Mammary microvascular endothelial cell (primary cell): ENCODE results near the gene OR52M1. TPM values are rescaled to one million over a fixed set of nuclear protein-coding genes. Genes with fewer than 3 reads are reported as not detected.

ENCODE experiments used
- total RNA-seq: library from RNA; depleted of rRNA; stranded (reverse); fragments of >200 nt; gene quantifications from 2 replicates; pipeline ENCODE4 v1.2.3, GENCODE V29; 2015

Gene OR52M1, protein sequence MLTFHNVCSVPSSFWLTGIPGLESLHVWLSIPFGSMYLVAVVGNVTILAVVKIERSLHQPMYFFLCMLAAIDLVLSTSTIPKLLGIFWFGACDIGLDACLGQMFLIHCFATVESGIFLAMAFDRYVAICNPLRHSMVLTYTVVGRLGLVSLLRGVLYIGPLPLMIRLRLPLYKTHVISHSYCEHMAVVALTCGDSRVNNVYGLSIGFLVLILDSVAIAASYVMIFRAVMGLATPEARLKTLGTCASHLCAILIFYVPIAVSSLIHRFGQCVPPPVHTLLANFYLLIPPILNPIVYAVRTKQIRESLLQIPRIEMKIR
- not detected in 2 replicates for total RNA-seq

DNA sequence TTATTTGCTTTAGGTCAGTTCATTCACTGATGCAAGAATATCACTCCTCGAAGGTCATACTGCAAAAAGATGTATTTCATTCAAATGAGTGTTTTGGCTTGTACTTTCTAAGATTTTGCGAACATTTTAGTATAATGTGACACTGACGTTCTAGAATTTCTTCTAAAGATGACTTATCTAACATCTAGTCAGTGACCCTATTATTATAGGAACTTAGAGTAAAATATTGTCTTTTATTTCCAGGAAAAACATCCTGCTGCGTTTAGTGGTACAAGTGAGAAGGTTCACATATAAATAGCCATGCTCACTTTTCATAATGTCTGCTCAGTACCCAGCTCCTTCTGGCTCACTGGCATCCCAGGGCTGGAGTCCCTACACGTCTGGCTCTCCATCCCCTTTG lies at the start of gene OR52M1:
OR52M1 (plus strand) TSS at position 301 of the 400 bp plus-strand sequence; CDS start at position 301, 0 bp downstream.

DNA sequence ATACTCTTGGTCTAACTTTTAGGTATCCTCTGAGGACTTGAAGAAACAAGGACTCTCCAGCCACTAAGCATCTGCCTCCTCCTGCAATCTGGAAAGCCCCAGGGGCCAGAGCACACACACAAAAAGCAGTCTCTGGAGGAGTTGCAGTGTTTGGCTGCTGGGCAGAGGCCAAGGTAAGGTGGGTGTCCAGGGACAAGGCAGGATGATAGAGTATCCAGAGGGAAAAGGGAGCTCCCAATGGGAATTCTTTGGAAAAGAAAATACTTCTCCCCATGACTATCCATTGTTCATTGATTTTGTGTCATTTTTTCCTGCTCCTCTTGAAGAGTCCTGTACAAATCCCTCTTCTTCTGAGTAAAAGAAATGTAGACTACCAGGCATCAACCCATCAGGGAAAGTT lies 36.5 kb downstream of the OR52M1 start, which contains the start of gene OR52I2:
OR52I2 (plus strand) TSS at position 301 of the 400 bp plus-strand sequence.

DNA sequence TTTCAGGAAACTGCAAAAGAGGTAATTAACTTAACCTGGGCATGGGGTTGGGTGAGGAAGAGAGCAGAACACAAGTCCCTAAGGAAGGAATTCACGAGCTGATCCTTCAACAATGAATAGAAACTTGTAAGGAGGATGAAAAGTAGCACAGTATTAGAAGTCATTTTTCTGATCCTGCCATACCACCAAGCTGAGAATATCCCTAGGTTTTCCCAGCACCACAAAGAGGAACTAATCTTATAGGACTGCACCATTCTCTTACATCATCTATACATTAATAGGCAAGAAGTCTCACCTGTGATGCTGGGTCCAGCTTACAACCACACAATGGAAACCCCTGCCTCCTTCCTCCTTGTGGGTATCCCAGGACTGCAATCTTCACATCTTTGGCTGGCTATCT lies 48.7 kb downstream of the OR52M1 start, which contains the start of gene OR52I1:
OR52I1 (plus strand) TSS at position 301 of the 400 bp plus-strand sequence; CDS start at position 301, 0 bp downstream.

Other genes starting within 250 kb of the OR52M1 start
- gene OR52B4, start 176.8 kb upstream of the OR52M1 start, total RNA-seq, result not detected in 2 replicates
- 37.4 and 44.1 TPM in 2 replicates for gene TRIM21, start 151.5 kb upstream of the OR52M1 start, total RNA-seq
- not detected in 2 replicates for gene OR52K2, start 95.9 kb upstream of the OR52M1 start, total RNA-seq
- gene OR52K1, start 62.5 kb upstream of the OR52M1 start, total RNA-seq, result not detected in 2 replicates
- not detected in 2 replicates for gene OR52I2, start 36.6 kb downstream of the OR52M1 start, total RNA-seq
- gene OR52I1, start 48.8 kb downstream of the OR52M1 start, total RNA-seq, result not detected in 2 replicates
- 7.4 and 12.7 TPM in 2 replicates for gene TRIM68, start 63.0 kb downstream of the OR52M1 start, total RNA-seq
- gene OR51D1, start 92.3 kb downstream of the OR52M1 start, total RNA-seq, result not detected in 2 replicates
- not detected in 2 replicates for gene OR51E1, start 98.8 kb downstream of the OR52M1 start, total RNA-seq
- gene OR51E2, start 152.7 kb downstream of the OR52M1 start, total RNA-seq, result not detected in 2 replicates
- not detected in 2 replicates for gene MMP26, start 159.6 kb downstream of the OR52M1 start, total RNA-seq
- gene OR51F1, start 224.7 kb downstream of the OR52M1 start, total RNA-seq, result not detected in 2 replicates